ENCODE measurements around the gene RNPC3.

- TF ChIP-seq CTCF (conservative IDR thresholded peaks at IDR 0.05) (no peak), EZH2 (IDR thresholded peaks at IDR 0.05; ENCODE audit: low read depth) (no peak)
Observed at GRCh38 chr1:103583887-103584286, 58.4 kb downstream of the RNPC3 start.

Measured in PC-9 (cell line).